Bronchus fibroblast of lung (primary cell): Measurements from ENCODE around the gene SP4. TPM values are rescaled to one million over a fixed set of nuclear protein-coding genes. Genes with fewer than 3 reads are reported as not detected.

Experiments used
- total RNA-seq: library from RNA; depleted of rRNA; stranded (reverse); fragments of >200 nt; gene quantifications from 2 replicates; pipeline ENCODE4 v1.2.3, GENCODE V29; 2015

The SP4 gene
- 3.6 and 4.2 TPM in 2 replicates for total RNA-seq

DNA sequence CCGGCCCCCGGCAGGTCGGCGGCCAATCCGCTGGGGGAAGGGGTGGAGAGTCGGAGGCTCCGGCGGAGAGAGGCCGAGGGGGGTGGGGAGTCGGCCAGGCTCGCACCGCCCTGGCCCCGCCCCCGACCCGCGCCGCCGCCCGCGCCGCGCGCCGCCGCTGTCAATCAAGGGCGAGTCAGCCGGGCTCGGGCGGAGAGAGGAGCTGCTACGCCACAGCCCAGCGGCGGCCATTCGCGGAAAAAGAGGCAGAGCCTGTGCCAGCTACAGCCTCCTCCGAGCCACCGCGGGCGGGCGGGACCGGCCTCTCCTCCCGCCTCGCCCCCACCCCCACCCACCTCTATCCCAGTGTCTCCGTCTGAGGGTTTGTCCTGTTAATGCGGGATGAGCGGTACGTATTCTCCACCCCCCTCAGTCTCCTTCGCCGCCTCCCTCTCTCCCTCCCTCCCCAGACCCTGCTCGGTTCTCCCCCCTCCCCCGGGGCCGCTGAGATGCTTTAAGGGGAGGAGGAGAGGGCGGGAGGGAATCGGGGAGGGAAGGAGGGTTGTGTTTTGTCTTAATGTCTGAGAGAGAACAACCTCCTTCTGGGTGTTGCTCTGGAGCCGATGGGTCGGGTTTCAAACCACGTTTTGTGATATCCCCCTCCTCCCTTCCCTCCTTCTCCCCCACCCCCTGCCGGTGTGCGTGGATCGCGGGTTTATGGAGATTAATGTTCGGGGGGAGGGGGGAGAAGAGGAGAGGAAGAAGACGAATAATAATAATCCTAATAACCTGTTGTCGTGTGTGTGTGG lies at the start of gene SP4:
Gene SP4 (plus strand): TSS at position 213 of the 788 bp plus-strand sequence. CDS start 169 bp downstream, at position 382.

DNA sequence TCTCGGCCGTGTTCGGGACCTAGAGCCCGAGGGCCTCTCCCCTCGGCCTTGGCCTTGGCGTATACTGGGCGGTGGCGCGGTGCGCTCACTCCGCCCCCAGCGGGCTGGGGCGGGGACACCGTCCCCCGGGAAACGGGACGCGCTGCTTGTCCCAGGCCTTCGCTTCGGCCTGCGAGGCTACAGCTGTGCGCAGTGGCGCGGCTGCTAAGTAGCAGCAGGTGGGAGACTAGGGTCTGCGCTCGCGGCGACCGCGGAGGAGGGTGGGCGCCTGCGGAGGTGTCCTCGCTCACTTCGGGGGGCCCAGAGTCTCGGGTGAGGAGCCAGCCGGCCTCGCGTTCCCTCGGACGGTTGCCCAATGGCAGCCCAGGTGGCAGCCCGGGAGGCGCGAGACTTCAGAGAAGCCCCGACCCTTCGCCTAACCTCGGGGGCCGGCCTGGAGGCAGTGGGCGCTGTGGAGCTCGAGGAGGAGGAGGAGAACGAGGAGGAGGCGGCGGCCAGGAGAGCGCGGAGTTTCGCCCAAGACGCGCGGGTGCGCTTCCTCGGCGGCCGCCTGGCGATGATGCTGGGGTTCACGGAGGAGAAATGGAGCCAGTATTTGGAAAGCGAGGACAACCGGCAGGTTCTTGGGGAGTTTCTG lies 115.1 kb downstream of the SP4 start, which contains the start of gene DNAH11:
Gene DNAH11 (plus strand): TSS at position 149 of the 637 bp plus-strand sequence. CDS start 207 bp downstream, at position 356.

Other genes with a start within 250 kb of the SP4 start
- gene DNAH11, start 115.0 kb downstream of the SP4 start, total RNA-seq = under 0.01 and 0.59 TPM in 2 replicates